ENCODE data around the gene ARHGAP24.
"Not testable (repeated sequence)": the region's sequence is repeated elsewhere in the genome, so short reads cannot be mapped to it uniquely, and the experiment has no call there.

The ARHGAP24 gene

DNA sequence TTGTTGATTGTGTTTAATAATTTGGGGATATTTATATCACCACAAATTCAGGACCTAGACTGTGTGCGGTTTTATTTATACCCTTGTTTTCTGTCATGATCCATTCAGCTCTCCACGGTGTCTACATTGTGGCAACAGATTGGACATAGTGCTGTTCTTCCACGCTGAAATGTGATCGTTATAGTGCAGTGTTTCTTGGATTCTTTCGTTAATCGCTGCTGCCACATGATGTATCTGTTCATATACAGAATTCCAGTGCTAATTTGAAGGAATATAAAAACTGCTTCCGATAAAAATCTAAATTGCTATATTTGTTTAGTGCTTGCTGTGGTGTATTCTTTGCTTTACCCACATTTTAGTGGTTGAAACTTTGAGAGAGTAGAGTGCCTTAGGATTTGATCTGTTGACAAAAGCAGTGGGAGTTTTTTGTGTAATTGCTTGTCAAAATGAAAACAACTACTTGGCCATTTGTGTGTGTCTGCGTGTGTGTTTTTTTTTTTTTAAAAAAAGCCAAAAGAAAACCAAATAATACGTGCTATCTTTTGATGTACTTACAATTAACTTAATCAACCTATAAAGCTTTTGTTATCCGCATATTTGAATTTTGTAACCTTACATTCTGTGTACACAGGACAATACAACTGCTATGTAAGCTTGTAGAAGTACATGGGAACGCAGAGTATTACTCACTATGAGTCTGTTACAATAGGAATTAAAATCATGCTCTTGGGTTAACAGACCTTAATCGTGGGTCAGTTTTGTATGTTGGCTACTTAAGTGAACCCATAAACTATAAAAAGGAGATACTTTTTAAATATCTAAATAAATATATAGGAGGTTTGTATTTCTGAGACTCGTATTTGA lies 353.3 kb downstream of the ARHGAP24 start:
- Mint-ChIP-seq H3K4me1 (ENCODE audit: low read depth) (no peaks in the 10 kb centered on the region), H3K9me3 (ENCODE audit: low read depth) (no peaks in the 10 kb centered on the region), H3K27ac (no peak overlapping the region), H3K27me3 (no peaks in the 10 kb centered on the region), H3K4me3 (no peak overlapping the region), H3K36me3 (no peaks in the 10 kb centered on the region)

DNA sequence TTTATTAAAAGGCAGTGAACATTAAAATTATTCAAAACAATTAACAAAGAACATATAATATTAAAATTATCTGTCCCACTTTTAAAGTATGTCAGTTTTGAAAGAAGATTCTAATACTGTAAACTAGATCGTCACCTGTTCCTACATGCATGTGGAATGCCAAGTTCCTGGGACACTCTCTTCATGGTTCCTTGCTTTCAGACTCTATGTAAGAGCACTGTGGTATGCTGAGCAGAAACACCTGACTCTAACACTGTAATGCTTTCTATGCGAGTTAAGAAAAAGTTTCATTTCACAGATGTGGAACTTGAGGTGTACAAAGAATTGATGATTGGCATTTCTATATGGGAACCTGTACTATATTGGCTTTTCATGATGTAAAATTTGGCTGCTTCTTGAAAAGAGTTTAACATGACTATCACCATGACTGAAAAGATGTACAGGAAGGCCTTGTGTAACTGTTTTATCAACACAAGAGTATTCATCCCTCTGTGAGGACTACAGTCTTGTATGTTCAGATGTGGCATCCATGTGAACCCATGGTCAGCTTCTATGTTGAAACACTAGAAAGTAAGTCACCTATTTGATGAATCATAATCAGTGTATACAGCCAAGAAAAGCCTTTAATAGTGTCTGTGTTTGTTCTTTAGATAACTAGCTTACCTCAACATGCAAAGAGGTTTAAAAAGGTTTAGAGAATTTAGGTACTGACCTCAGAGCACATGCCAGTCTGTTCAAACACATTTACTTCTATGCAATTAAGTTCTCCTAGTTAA lies 354.5 kb downstream of the ARHGAP24 start:
- Mint-ChIP-seq H3K27ac (no peak overlapping the region), H3K36me3 (no peaks in the 10 kb centered on the region), H3K9me3 (ENCODE audit: low read depth) (no peaks in the 10 kb centered on the region), H3K4me3 (no peak overlapping the region), H3K4me1 (ENCODE audit: low read depth) (no peaks in the 10 kb centered on the region), H3K27me3 (no peaks in the 10 kb centered on the region)

- Mint-ChIP-seq H3K4me3 (no peak overlapping the region), H3K9me3 (ENCODE audit: low read depth) (no peaks in the 10 kb centered on the region), H3K4me1 (ENCODE audit: low read depth) (no peaks in the 10 kb centered on the region), H3K27me3 (no peaks in the 10 kb centered on the region), H3K36me3 (no peaks in the 10 kb centered on the region), H3K27ac (no peak overlapping the region)
Observed at GRCh38 chr4:85831647-85832046, 356.7 kb downstream of the ARHGAP24 start.

DNA sequence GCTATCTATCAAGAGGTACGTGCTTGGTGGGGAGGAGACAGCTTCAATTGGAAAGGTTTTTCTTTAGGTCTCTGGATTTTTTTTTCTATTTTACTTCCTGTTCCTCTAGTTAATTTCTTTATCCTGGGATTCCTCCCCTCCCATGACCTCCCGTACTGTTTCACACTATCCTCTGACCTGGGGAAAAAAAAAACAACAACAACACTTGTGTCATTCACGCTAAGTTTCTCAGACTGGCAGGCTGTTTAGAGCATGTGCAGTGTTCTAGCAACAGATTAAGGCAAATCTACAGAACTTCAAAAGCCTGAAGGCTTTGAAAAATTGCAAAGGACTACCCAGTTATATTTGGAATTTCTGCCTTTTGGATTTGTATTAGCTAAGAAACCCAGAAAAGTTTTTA lies 358.4 kb downstream of the ARHGAP24 start:
- Mint-ChIP-seq H3K36me3 (no peaks in the 10 kb centered on the region), H3K27me3 (no peaks in the 10 kb centered on the region), H3K9me3 (ENCODE audit: low read depth) (no peaks in the 10 kb centered on the region), H3K4me3 (no peak overlapping the region), H3K27ac (no peak overlapping the region), H3K4me1 (ENCODE audit: low read depth) (no peaks in the 10 kb centered on the region)

GRCh38 chr4:85834934-85835333 lies 360.0 kb downstream of the ARHGAP24 start:
- Mint-ChIP-seq H3K27me3 (no peaks in the 10 kb centered on the region), H3K36me3 (no peaks in the 10 kb centered on the region), H3K4me3 (no peak overlapping the region), H3K4me1 (ENCODE audit: low read depth) (no peaks in the 10 kb centered on the region), H3K9me3 (ENCODE audit: low read depth) (no peaks in the 10 kb centered on the region), H3K27ac (no peak overlapping the region)

DNA sequence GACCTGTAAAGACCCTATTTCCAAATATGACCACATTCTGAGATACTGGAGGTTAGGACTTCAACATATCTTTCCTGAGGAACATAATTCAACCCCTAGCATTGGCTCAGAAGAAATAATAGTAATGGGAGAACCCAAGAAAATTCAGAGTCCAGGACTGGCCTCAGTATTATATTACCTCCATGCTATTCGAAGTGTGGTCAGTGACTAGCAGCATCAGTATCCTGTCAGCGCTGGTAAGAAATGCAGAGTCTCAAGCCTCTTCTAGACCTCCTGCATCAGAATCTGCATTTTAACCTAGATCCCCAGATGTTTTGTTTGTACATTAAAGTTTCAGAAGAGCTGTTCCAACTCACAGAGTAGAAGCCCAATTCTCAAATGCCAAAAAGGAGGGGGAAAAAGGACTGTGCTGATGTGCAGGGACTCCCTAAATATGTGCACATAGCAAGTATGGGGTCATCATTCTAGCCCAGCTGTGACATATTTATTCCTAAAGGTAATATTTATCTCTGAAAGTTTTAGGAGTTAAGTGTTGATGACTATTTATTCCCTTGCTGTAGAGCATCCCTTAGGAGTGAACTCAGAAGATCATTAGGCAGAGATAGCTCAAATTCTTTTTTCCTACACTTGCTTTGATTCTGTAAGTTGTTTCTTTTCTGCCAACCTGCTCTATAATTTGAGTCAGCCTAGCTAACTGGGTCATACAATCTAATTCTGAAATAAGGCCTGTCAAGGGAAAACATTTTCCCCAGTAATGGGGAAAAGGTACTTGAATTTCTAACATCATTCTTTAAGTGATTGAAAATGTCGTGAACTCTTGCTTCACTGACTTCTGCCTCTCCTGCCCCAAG lies 361.9 kb downstream of the ARHGAP24 start:
- H3K27ac Mint-ChIP-seq = no peak overlapping the region
- no peaks in the 10 kb centered on the region for H3K27me3 Mint-ChIP-seq
- no peaks in the 10 kb centered on the region for H3K4me1 Mint-ChIP-seq (ENCODE audit: low read depth)
- no peaks in the 10 kb centered on the region for H3K36me3 Mint-ChIP-seq
- no peak overlapping the region for H3K4me3 Mint-ChIP-seq
- H3K9me3 Mint-ChIP-seq (ENCODE audit: low read depth) = no peaks in the 10 kb centered on the region

GRCh38 chr4:85837439-85837733 lies 362.4 kb downstream of the ARHGAP24 start:
- Mint-ChIP-seq H3K27ac (no peak overlapping the region), H3K4me1 (ENCODE audit: low read depth) (no peaks in the 10 kb centered on the region), H3K9me3 (ENCODE audit: low read depth) (no peaks in the 10 kb centered on the region), H3K27me3 (no peaks in the 10 kb centered on the region), H3K4me3 (no peak overlapping the region), H3K36me3 (no peaks in the 10 kb centered on the region)

DNA sequence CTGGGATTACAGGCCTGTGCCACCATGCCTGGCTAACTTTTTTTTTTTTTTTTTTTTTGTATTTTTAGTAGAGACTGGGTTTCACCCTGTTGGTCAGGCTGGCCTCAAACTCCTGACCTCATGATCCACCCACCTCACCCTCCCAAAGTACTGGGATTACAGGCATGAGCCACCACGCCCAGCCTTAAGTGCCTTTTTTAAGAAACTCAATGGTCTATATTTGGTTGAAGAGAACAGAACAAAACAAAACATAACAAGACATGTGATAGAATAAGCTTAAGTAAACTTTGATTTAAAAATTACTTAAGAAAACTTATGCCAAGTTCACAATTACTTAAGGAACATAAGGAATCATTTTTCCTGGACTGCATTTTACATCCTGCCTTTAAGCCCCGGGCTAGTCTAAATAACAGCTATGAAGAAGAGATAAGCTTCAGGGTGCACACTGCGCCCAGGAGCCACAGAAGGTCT lies 365.1 kb downstream of the ARHGAP24 start:
- H3K36me3 Mint-ChIP-seq; H3K27ac Mint-ChIP-seq; H3K9me3 Mint-ChIP-seq (ENCODE audit: low read depth); H3K27me3 Mint-ChIP-seq; H3K4me1 Mint-ChIP-seq (ENCODE audit: low read depth); H3K4me3 Mint-ChIP-seq: not testable (repeated sequence)

DNA sequence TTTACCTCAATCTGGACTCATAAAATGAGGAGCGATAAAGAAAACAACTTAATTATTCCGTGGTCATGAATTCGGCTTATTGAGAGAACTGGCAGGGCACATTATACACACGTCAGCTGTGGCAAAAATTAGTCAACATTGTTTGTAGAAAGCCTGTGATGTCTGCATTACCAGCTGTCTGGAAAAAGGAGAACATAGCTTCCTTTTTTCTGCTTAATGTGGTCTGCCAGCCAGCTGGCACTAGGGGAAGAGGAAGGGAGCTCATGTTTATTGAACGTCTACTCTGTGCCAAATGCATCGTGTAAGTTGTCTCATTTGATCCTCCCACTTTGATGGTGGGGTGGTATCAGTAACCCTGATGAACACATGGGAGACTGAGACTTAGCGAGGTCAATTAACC lies 367.6 kb downstream of the ARHGAP24 start:
- H3K4me1 Mint-ChIP-seq (ENCODE audit: low read depth) = no peaks in the 10 kb centered on the region
- H3K36me3 Mint-ChIP-seq = no peaks in the 10 kb centered on the region
- H3K27ac Mint-ChIP-seq = no peak overlapping the region
- no peaks in the 10 kb centered on the region for H3K27me3 Mint-ChIP-seq
- H3K9me3 Mint-ChIP-seq (ENCODE audit: low read depth) = peaks cover 4% of the 10 kb centered on the region
- H3K4me3 Mint-ChIP-seq = no peak overlapping the region

GRCh38 chr4:85853740-85854139 lies 378.8 kb downstream of the ARHGAP24 start:
- H3K4me1 Mint-ChIP-seq (ENCODE audit: low read depth); H3K27me3 Mint-ChIP-seq; H3K9me3 Mint-ChIP-seq (ENCODE audit: low read depth); H3K4me3 Mint-ChIP-seq; H3K36me3 Mint-ChIP-seq; H3K27ac Mint-ChIP-seq: not testable (repeated sequence)

- Mint-ChIP-seq H3K4me3 (no peak overlapping the region), H3K9me3 (ENCODE audit: low read depth) (peaks cover 6% of the 10 kb centered on the region), H3K27me3 (no peaks in the 10 kb centered on the region), H3K27ac (no peak overlapping the region), H3K36me3 (no peaks in the 10 kb centered on the region), H3K4me1 (ENCODE audit: low read depth) (no peaks in the 10 kb centered on the region)
Observed at GRCh38 chr4:85854546-85854945, 379.6 kb downstream of the ARHGAP24 start.

DNA sequence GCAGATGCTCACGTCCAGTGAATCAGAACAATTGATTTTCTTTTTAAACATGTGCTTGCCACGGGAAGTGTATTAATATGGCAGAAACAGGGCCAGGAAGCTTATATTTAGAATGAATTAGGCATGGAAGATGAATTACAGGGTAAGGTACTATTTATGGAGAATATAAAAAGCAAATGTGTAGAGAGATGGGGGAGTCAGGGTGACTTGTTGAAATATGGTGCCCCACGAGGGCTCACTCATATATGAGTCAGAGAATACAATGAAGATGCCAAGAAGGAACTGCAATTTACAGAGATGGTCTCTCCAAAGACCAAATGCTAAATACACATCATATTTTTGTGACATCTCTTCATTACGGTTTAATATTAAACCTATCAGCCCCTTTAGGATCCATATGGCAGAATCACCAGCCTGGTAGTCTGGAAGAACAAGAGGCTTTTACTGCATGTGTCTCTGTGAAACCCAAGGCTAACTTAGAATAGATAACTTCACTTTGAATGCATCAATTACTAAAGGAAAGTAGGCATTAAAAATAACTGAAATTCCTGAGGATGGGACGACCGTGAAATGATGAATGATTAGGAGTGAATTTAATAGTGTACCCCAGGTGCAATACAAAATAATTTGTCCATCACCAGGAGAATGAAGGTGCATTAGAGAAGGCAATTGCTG lies 385.3 kb downstream of the ARHGAP24 start:
- H3K4me1 Mint-ChIP-seq (ENCODE audit: low read depth) = no peaks in the 10 kb centered on the region
- no peak overlapping the region for H3K4me3 Mint-ChIP-seq
- H3K9me3 Mint-ChIP-seq (ENCODE audit: low read depth) = peaks cover 4% of the 10 kb centered on the region
- no peaks in the 10 kb centered on the region for H3K36me3 Mint-ChIP-seq
- H3K27ac Mint-ChIP-seq = no peak overlapping the region
- H3K27me3 Mint-ChIP-seq = no peaks in the 10 kb centered on the region

GRCh38 chr4:85861064-85861765 lies 386.3 kb downstream of the ARHGAP24 start:
- no peak overlapping the region for H3K4me3 Mint-ChIP-seq
- no peaks in the 10 kb centered on the region for H3K27me3 Mint-ChIP-seq
- no peaks in the 10 kb centered on the region for H3K4me1 Mint-ChIP-seq (ENCODE audit: low read depth)
- H3K9me3 Mint-ChIP-seq (ENCODE audit: low read depth) = peaks cover 4% of the 10 kb centered on the region
- H3K27ac Mint-ChIP-seq = no peak overlapping the region
- H3K36me3 Mint-ChIP-seq = no peaks in the 10 kb centered on the region

DNA sequence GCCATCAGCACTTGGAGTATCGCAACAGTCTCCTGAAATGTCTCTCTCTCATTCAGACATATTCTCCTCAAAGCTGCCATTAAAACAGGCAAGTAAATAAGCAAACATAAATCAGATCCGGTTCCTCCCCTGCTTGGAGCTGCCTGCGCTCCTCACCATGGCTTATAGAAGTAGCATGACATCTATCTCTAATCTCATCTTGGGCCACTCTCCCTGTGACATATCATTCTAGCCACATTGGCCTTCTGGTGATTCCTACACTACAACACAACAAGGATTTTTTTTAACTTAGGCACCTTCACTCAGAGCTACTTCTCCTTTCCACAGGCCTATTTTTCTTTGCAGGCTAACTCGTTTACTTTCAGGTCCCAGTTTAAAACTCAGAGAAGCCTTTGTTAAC lies 387.9 kb downstream of the ARHGAP24 start:
- Mint-ChIP-seq H3K9me3 (ENCODE audit: low read depth) (peaks cover 4% of the 10 kb centered on the region), H3K36me3 (no peaks in the 10 kb centered on the region), H3K4me3 (no peak overlapping the region), H3K27ac (no peak overlapping the region), H3K4me1 (ENCODE audit: low read depth) (no peaks in the 10 kb centered on the region), H3K27me3 (no peaks in the 10 kb centered on the region)
